EL (cell line): ENCODE results near the gene CADM2.

Source experiments
- DNase-seq: peaks from one replicate; pipeline ENCODE4 v3.0.0-alpha.2; 2016

CADM2 gene

DNA sequence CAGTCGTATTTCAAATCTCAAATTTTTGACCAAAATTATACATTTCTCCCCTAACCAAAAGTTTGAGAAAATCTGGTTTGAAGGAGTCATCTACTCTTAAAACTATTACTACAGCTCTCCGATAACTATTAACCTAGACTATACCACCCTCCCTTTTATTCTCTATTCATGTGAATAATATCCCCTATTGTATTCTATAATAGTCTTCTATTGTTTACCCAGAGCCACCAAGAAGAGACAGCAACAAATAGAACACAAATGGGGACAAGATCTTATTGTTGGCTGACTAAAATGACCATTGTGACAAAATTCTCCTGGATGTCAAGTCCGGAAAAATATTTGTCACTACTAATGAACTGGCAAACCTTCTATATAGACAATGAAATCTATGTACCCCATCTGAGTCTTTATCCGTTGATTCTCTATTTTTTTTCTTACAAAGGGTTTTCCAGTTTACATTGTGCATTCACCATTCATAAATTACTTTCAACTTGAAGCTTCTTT is 618.0 kb downstream of the CADM2 start:
- no peak for DNase-seq

DNA sequence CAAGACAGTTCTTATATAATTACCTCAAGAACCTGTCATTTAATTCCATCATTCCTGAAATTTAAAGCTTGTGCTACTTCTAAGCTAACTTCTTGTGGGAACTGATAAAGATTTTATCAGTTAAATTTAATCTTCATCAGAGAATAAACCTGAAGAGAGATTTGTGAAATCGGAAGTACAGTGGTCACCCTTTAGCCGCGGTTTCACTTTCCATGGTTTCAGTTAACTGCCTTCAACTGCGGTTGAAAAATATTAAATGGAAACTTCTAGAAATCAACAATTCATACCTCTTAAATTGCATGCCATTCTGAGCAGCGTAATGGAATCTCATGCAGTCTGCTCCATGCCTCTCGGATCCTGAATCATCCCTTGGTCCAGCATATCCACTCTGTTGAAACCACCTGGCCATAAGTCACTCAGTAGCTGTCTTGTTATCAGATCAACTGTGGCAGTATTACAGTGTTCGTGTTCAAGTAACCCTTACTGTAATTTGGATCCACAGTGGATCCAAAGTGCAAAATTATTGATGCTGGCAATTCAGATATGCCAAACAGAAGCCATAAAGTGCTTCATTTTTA is 626.1 kb downstream of the CADM2 start:
- DNase-seq = no peak

DNA sequence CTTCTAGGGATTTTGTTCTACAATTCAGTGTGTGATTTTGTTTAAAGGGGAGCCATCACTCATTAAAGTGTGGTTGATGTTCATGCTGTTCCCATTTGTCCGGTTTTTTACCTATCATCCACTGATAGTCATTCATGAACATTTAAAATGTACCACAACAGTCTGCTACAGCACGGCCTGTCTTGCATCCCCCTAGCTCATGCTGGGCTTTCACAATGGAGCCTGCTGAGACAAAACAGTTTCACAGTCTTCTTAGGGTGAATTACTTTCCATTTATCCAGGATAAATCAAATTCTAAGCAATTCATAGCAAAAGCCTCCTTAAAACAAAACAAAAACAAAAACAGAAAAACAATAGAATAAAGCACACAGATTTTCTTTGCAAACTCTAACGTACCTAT is 627.2 kb downstream of the CADM2 start:
- DNase-seq = no peak

- DNase-seq = no peak
Observed at GRCh38 chr3:85589145-85589544, 630.4 kb downstream of the CADM2 start.

- no peak for DNase-seq
Observed at GRCh38 chr3:85591451-85591850, 632.7 kb downstream of the CADM2 start.

- no peak for DNase-seq
Observed at GRCh38 chr3:85592256-85592655, 633.5 kb downstream of the CADM2 start.

DNA sequence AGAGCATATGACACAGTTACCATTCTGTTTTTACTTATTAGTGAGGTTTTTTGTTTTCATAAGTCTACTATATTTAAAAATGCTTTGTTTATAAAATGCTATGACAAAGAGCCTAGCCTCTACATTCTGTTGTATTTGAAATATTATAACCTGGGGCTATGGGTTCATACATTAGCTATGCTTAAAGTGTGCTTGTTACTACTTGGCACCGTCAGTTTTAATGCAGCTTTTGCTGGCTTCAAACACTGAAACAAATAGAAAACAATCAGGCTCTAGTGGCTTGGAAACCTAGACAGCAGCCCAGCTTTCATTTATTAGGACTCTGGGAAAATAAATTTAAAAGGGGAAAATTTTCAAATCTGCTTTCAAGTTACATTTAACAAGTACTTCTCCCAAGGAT is 635.9 kb downstream of the CADM2 start:
- no peak for DNase-seq

GRCh38 chr3:85603378-85603777 is 644.6 kb downstream of the CADM2 start:
- DNase-seq = no peak

GRCh38 chr3:85604641-85605040 is 645.9 kb downstream of the CADM2 start:
- DNase-seq = no peak

- DNase-seq = no peak
Observed at GRCh38 chr3:85605066-85605465, 646.3 kb downstream of the CADM2 start.

DNA sequence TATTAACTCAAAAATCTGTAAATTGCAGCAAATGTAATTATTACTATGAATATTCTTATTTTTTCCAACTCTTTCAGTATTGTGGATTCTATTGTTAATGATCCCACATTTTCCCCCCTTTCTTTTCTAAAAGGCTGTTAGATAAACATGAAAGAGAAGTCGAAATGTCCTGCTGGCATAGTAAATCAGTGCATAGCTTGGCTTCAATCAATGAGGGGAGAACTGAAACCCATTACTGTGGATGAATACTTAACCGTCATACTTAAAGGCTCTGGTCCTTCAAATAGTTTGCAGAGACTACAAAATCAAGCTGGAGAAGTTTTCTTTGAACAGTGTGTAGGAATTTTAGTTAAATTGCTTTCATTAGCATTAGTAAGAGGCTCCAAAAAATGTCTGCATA is 667.9 kb downstream of the CADM2 start:
- DNase-seq = no peak

GRCh38 chr3:85627932-85628331 is 669.1 kb downstream of the CADM2 start:
- no peak for DNase-seq

GRCh38 chr3:85631070-85631469 is 672.3 kb downstream of the CADM2 start:
- no peak for DNase-seq

DNA sequence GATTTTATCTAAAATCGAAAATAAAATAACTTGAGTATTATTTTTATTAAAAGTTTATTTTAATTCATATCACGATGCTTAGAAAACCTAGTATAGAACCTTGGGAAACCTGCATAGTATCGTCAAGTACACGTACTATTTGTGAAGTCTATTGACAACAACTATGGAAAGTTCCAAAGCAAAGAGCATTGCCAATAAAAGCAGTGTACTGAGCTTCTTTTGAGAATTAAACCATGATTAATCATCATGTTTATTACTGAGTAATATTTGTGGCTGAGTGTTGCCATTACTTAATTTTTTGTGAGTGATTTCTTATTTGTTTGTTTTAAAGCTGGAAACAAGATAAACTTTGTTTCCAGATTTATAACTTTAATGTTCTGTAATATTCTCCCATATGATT is 674.1 kb downstream of the CADM2 start:
- DNase-seq = no peak

GRCh38 chr3:85652360-85652759 is 693.6 kb downstream of the CADM2 start:
- no peak for DNase-seq

GRCh38 chr3:85660451-85660850 is 701.7 kb downstream of the CADM2 start:
- no peak for DNase-seq

DNA sequence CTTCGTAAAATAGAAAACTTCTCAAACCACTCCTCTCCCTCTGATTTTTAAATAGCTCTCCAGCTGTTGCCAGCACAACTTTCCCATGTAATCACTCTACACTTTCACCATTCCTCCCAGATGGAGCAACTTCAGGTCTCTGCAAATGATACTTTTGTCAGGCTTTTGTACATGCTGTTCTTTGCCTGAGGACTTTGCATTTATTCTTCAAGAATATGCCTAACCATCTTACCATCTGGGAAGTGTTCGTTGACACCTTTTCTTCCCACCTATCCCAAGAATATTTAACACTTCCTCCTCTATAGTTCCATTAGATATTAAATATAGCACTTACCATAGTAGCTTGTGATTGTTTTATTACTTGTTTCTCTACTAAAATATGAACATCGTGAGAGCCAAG is 703.7 kb downstream of the CADM2 start:
- no peak for DNase-seq

DNA sequence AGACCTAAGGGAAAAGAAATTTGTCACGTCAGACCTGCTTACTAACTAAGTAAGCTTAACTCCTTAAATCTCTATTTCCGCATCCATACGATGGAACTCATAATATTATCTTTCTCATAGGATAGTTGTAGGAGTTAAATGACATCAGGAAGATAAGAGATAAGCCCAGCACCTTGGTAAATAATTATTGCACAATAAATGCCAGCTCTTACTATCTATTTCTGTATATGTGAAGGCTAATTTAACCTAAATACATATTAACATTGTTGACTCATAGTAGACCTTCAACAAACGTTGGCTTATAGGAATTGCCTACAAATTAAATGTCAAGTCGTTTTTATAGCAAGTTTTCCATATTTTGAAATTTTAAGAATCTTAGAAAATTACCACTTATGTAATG is 709.0 kb downstream of the CADM2 start:
- DNase-seq = no peak

DNA sequence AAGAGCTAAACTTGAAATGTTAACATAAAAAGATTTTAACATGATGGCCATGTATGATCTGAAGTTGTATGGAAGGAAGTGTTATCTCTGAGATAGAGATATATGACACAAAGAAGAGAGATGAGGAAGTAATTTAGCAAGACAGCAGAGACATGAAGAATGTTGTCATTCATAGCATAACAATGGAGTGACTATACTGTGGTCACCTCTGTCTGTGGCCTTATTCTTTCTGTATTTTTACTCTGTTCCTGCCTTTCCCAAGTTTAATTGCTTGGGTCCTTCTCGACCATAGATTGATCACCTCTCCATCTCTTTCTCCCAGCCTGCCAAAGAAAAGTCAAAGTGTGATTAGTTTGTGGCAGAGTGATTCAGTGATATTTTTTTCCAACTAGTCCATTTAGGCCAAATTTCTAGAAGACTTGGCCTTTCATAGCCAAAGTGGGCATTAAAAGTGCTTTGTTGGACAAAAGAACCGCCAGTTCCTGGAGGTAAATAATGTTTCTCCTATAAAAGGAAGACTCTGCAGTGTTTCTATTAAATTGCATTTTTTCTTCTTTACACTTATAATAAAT is 711.9 kb downstream of the CADM2 start:
- no peak for DNase-seq

DNA sequence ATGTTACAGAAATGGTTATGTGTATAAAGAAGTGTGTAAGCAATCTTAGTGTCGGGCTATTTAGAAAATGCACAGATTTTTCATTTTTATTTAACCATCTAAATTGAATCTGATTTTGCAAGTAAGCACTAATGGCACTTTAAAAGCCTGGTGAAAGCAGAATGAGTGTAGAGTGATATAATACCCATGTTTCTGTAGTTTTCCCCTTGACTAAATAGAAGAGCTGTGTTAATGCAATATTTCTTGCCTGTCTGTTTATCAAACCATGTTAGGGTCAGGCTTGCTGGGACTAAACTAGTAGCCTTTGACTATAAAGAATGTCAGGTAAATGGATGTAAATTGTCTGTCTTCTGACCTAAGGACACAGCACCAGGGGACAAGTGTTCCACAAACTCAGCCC is 714.0 kb downstream of the CADM2 start:
- no peak for DNase-seq

- DNase-seq = no peak
Observed at GRCh38 chr3:85678713-85679112, 719.9 kb downstream of the CADM2 start.

GRCh38 chr3:85681906-85682305 is 723.1 kb downstream of the CADM2 start:
- DNase-seq = no peak

DNA sequence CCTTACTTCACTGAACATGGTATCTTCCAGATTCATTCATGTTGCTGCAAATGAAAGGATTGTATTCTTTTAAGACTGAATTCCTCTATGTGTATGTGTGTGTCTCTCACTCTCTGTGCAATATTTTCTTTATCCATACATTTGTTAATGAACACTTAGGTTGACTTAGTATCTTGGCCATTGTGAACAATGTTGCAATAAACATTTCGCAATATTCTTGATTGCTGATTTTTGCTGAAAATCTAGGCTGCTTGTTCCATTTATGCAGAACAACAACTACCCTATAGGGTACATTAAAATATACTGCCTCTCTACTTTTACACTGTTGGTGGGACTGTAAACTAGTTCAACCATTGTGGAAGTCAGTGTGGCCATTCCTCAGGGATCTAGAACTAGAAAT is 732.4 kb downstream of the CADM2 start:
- DNase-seq = no peak

DNA sequence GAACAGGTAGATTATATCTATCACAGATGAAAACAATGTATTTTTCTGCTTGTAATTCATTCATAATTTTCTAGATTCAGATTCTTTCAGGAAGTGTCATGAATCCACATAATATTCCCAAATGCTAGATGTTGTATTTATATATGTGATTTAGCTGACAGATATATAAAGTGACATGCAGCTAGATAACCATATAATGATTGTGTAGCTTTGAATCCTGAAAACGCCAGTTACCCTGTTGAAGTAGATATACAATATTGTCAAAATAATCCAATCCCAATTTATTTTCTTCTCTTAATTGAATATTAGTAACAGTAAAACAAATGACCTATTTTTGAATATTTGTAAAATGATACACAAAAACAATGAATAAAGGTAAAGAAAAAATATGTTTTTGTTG is 738.4 kb downstream of the CADM2 start:
- no peak for DNase-seq

- no peak for DNase-seq
Observed at GRCh38 chr3:85706130-85706529, 747.3 kb downstream of the CADM2 start.
